HG03469 (cell line): ENCODE data around the gene LTBP4.

Source experiments
- ATAC-seq: cut with Tn5 transposase; IDR thresholded peaks from one replicate; pipeline ENCODE4 v1.9.1; 2021; ENCODE audit warnings: mild to moderate bottlenecking, moderate library complexity, moderate number of reproducible peaks; ENCODE audit not compliant: unreplicated experiment

LTBP4 gene

GRCh38 chr19:40596608-40597328 is 4.4 kb upstream of the LTBP4 start:
- no peak for ATAC-seq

DNA sequence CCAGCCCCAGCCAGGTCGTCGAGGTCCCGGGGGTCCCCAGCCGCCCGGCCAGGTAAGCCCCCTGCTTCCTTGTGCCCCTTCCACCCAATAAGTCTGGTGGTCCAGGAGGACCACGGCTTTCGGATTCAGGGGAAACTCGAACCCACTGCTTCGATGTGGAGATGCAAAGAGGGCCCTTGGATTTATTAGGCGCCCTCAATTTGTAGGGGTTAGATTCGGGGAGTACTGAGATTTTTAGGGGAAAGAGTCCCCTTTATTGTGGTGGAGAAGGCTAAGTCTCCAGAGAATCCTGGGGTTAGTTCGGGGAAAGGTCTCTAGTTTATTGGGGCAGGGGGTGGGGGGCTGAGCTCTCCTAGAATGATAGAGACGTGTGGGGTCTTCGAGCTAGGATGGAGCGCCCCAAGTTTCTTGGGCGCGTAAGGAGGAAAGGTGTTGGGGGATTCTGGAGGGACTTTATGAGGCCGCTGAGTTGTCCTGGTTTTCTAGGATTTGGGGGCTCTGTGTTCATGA is 3.8 kb upstream of the LTBP4 start:
- ATAC-seq, result no peak

DNA sequence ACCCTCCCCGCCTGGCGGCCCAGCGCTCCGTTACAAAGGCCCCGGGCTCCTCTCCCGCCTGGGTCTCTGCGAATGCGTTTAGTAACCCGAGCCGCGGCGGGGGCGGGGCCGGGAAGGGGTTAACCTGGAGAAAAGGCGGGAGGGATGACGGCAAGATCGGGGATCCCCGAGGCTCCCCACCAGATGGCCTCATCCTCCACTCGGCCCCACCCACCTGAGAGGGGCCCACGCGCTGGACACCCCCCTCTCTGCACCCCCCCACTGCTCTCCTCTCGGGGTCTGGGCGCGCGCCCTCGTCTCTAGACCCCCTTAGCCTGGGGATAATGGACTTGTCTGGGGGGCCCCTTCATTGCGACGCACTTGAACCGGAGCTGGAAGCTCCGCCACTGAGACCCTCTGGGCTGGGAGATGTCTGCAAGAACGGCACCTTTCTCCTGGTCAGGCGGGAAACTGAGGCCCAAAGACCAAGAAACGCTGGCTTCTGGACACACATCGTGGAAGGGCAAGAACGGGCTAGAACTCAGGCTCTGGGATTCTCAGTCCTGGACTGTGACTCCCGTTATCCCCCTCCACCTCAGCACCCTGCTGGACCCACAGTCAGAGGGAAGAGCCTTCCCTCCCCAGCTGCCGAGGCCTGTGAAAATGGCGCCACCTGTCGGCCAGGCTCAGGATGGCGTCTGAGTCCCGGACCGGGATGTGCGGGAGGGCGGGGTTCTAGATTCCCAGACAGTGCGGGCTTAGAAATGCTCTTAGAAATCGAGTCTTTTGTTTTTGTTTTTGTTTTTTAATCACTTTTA is 2.9 kb upstream of the LTBP4 start:
- no peak for ATAC-seq

- no peak for ATAC-seq
These were observed 2.3 kb upstream of the LTBP4 start for GRCh38 chr19:40598918-40599307.

DNA sequence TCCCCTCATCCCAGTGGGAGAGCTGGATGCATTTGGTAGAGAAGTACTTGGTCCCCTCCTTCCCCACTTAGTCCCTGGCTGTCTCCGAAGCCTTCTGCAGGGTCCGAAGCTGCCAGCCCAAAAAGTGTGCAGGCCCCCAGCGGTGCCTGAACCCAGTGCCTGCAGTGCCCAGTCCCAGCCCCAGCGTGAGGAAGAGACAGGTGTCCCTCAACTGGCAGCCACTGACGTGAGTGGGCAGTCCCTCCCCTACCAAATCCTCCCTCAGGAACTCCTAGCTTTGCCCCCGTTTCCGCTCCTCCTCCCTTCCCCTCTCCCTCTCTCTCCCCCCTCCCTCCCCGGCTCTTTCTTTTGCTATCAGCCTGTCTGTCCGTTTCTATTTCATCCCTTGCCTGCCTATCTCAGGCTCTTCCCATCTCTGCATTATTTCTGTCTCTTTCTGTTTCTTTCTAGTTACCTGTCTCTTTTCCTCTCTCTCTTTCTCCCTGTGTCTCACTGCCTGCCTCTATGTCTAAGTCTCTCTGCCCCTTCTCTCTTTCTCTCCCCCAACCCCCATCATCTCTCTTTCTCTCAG is 1.8 kb upstream of the LTBP4 start:
- ATAC-seq, result no peak

DNA sequence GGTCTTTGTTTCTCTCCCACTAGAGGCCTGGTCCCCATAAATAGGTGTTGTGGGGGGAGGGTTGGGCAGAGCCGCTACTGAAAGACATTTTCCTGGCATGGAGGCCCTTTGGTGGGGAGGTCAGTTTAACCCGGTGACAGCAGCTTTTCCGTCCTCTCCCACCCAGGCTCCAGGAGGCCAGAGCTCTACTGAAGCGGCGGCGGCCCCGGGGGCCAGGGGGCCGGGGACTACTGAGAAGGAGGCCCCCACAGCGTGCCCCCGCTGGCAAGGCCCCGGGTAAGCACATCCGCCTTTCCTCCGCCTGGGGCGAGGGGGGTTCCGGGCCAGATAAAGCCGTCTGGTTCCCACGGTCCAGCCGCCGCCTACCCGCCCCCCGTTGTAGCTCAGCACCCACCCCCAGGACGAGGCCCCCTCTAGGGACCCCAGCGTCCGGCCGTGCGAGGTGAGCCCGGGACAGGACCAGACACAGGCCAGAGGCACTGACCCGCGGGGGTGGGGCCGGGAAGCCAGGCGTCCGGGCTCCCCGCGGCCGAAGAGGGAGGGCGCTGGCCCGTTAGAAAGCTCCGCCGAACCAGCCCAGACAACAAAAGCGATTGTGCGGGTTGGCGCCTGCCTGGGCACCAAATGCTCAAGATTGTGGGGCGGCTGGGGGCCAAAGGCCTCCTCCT is 1.1 kb upstream of the LTBP4 start:
- ATAC-seq, result no peak

DNA sequence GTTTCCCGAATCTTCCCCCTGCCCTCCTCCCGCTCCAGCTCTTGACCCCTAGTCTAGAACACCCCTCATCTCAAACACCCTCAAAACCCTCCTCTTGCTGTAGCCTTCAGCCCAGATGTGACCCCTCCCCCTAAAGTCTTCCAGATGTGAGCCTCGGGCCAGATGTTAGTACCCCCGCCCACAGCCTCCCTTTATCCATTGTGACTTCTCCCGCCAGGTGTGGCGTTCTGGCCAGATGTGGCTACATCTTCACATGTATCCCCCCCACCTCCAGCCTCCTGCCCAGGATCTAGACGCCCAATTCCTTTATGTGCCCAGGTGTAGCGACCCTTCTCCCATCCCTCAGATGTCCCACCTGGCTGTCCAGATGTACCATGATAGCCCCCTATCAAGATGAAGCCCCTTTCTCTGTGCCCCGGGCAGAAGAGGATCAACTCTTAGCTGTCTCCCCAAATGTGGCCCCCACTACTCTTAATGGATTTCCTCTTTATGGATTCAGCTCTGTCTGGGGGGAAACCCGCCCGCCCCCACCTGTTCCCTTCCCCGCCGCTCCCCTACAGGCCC is 517 bp upstream of the LTBP4 start:
- ATAC-seq, result no peak

DNA sequence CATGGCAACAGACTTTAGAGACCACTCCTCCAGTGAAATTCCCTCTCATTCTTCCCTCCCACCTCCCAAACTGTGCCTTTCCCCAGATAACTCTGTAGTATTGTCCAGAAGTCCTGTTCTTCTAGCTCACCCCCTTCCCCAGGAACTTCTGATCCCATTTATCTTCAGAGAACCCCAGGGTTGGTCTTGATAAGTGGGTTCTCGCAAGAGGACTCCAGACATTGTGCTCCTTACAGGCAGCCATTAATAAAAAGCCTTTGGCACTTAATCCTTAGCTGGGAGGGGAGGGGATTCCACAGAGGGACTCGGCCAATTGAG is 1.9 kb downstream of the LTBP4 start:
- no peak for ATAC-seq

DNA sequence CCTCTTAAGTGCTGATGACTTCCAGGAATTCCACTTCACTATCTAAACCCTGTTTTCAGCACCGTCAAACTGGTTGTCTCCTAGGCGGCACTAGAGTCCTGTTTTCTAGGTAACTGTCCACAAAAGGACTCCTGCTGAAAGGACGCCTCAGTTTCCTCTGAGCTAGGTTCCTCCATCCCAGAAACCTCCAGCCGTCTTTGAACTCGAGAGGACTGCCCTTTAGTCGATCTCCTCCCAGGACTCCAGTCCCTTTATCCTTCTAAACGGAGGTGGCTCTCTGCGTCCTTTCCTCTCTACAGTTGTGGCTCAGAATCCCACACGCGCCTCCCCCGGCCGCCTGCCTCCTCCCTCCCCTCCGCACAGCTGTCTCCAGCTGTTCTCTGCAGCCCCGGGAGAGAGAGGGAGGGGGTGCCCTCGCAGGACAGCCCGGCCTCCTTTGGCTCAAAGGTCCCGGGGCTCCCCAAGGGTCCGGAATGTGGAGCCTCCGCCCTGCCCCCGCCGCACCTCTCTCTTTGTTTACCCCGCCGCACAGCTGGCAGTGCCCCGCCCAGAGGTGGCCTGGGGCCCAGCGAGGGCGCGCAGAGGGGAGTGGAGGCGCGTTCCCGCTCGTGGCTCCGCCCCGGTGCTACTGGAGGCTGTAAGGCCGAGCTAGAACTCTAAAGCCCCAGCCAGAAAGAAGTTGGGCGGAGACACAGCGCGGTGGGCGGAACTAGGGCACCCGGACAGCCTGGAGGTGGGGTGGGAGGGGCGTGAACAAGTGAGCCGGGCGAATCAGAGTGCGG is 2.4 kb downstream of the LTBP4 start:
- ATAC-seq, result peak; percentile 52

- no peak for ATAC-seq
These were observed 3.0 kb downstream of the LTBP4 start for GRCh38 chr19:40604171-40604646.

GRCh38 chr19:40604647-40605215 is 3.6 kb downstream of the LTBP4 start:
- ATAC-seq, result no peak

- ATAC-seq, result no peak
These were observed 4.2 kb downstream of the LTBP4 start for GRCh38 chr19:40605216-40605971.

GRCh38 chr19:40607311-40608239 is 6.4 kb downstream of the LTBP4 start:
- ATAC-seq, result no peak

DNA sequence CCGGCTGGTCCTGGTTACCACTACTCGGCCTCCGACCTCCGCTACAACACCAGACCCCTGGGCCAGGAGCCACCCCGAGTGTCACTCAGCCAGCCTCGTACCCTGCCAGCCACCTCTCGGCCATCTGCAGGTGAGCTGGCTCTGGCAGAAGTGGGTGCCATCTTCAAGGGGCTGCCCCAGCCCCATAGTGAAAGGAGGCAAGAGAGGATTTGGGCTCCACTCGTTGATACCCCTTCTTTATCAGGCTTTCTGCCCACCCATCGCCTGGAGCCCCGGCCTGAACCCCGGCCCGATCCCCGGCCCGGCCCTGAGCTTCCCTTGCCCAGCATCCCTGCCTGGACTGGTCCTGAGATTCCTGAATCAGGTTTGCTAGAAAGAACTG is 7.1 kb downstream of the LTBP4 start:
- no peak for ATAC-seq

GRCh38 chr19:40608957-40609356 is 7.8 kb downstream of the LTBP4 start:
- ATAC-seq, result no peak

- ATAC-seq, result peak; percentile 31
These were observed 8.6 kb downstream of the LTBP4 start for GRCh38 chr19:40609561-40610395.

DNA sequence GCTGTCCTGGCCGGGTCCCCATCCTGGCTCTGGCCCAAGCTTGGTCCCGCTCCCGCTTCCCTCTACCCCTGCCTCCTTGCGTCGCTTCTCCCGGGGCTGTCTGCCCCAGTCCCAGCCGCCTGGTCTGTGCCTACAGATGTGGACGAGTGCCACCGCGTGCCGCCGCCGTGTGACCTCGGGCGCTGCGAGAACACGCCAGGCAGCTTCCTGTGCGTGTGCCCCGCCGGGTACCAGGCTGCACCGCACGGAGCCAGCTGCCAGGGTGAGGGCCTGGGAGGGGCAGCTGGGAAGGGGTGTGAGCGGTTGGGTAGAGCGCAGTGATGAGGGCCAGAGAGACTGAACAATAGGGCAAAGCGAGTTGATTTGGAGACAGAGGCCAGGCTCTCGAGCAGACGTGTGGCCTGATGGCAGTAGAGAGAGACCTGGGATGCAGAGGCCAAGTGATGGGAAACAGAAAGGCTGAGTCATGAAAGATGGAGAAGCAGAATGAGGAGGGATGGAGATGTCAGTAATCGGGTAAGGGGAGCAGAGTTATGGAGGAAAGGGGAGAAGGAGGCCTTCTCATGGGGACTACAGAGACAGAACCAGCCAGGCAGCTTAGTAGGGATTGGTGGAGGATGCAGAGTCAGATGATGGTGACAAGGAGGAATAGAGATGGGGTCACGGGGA is 9.4 kb downstream of the LTBP4 start:
- ATAC-seq, result no peak
